AG04450 (cell line): ENCODE measurements around the gene ZNF486. TPM values are rescaled to one million over a fixed set of nuclear protein-coding genes. Genes with fewer than 3 reads are reported as not detected.

Source experiments
- CTCF ChIA-PET: fragments of 300-600, 350-600 bp; formaldehyde crosslinking; extraction: SDS; loops from one replicate; lab custom pipeline; 2022; ENCODE audit warnings: antibody characterized with exemption, inconsistent platforms; lab: Charles Lee
- POLR2A ChIA-PET: fragments of 350-600 bp; formaldehyde crosslinking; extraction: SDS; loops from one replicate; lab custom pipeline; 2021; ENCODE audit warnings: antibody characterized with exemption, inconsistent platforms; lab: Yijun Ruan, JAX
- DNase-seq: peaks from one replicate; pipeline ENCODE4 v3.0.0-alpha.2; 2011; ENCODE audit warnings: low read depth, low spot score
- H3K27ac ChIP-seq: one replicate; pipeline ENCODE4 v1.5.1; 2012; ENCODE audit warnings: low read depth, low read length, control low read depth
- H3K27me3 ChIP-seq: one replicate; pipeline ENCODE4 v1.6.0; 2012; ENCODE audit warnings: low read length; ENCODE audit not compliant: control insufficient read depth, insufficient read depth
- H3K4me3 ChIP-seq: 2 replicates; pipeline ENCODE4 v1.5.1; 2011; ENCODE audit warnings: mild to moderate bottlenecking, low read depth, low read length, control low read depth
- H3K9me3 ChIP-seq: 2 replicates; pipeline ENCODE4 v1.5.1; 2012; ENCODE audit warnings: low read length; ENCODE audit not compliant: control insufficient read depth, insufficient read depth
- polyA plus RNA-seq: library from polyadenylated mRNA; depleted of rRNA; stranded (reverse); fragments of >200 nt; gene quantifications from 2 replicates; pipeline ENCODE4 v1.2.3, GENCODE V29; 2011
- TF ChIP-seq, protein P1 (sequence below): IDR thresholded peaks from 2 replicates; pipeline ENCODE4 v1.5.1; 2011; ENCODE audit warnings: low read depth, low read length, control low read depth, inconsistent platforms

The ZNF486 gene
- polyA plus RNA-seq, 1 experiment, result 5.3 TPM

DNA sequence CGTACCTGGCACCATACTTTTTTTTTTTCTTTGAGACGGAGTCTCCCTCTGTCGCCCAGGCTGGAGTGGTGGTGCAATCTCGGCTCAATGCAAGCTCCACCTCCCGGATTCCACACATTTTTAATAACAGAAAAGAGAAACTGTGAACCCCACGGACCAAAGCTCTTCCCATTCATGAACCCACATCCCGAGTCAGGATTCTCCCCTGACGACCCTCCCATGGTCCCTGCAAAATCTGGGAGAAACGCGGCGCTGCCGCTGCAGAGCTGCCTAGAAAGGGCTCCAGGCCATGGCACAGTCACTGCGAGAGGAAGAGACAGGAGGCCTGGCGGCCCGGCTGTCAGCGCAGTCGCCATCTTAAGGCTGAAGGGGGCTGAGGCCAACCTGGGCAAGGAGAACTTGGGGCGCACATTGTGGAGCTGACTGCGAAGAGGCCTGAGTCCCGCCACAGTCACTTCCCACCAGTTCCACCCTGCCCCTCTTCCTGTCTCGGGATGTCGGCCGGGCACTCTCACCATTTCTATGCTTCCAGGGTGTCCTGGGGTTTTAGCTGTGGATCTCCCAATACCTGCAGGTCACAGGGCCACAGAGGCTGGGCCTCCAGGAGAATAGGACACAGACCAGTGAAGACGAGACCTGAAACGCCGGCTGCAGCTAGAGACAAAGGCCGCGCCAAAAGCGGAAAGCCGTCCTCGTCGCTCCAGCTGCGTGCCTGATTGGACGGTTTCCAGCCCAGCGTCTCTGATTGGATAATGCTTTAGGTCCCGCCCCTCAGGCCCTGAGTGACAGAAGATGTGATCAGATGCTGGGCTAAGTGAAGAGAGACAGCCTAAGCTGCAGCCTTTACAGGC lies 71.0 kb downstream of the ZNF486 start:
- DNase-seq, result peak; percentile 68
- Histone ChIP-seq H3K27me3 (peaks cover 2% of the 10 kb centered on the region), H3K9me3 (peaks cover 17% of the 10 kb centered on the region), H3K27ac (peak overlapping the region; percentile 39), H3K4me3 (peak overlapping the region; percentile 82)
- TF ChIP-seq, protein P1, sequence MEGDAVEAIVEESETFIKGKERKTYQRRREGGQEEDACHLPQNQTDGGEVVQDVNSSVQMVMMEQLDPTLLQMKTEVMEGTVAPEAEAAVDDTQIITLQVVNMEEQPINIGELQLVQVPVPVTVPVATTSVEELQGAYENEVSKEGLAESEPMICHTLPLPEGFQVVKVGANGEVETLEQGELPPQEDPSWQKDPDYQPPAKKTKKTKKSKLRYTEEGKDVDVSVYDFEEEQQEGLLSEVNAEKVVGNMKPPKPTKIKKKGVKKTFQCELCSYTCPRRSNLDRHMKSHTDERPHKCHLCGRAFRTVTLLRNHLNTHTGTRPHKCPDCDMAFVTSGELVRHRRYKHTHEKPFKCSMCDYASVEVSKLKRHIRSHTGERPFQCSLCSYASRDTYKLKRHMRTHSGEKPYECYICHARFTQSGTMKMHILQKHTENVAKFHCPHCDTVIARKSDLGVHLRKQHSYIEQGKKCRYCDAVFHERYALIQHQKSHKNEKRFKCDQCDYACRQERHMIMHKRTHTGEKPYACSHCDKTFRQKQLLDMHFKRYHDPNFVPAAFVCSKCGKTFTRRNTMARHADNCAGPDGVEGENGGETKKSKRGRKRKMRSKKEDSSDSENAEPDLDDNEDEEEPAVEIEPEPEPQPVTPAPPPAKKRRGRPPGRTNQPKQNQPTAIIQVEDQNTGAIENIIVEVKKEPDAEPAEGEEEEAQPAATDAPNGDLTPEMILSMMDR, result peak; percentile 20; the same call in 1 of the 2 replicates
- POLR2A ChIA-PET, result interaction anchor here (0.6 to 1.6 kb wide), 3 partner anchors 71 to 598 kb away, joined by 3 to 4 read pairs (median 3); partner anchors contain the start of genes ZNF486 and ZNF682
- CTCF ChIA-PET, result interaction anchor here (0.6 to 0.7 kb wide), 3 partner anchors 25 to 874 kb away, joined by 3 to 4 read pairs (median 3); partner anchors contain the start of gene ZNF85

DNA sequence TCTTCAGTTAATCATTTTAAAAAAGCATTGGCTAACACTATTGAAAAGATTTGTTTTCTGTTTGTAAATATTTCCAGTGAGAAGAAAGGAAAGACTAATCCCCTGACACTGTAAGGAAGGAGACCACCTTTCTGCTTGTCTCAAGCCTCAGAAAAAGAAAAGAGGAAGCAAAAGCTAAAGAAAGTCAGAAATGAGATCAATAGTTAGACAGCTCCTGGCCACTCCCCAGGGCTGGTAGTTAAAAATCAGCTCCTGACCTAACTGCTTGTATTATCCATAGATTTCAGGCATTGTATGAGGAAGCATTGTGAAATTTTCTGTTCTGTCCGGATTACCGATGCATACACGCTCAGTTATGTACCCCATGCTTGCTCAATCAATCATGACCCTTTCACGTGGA lies 76.6 kb downstream of the ZNF486 start:
- no peak overlapping the region for H3K4me3 ChIP-seq
- TF ChIP-seq, protein P1, result no peak
- ChIA-PET CTCF (no interaction called here), POLR2A (no interaction called here)
- no peak for DNase-seq
- H3K9me3 ChIP-seq, result peaks cover 12% of the 10 kb centered on the region
- H3K27me3 ChIP-seq, result peaks cover 2% of the 10 kb centered on the region
- no peak overlapping the region for H3K27ac ChIP-seq

- peaks cover 2% of the 10 kb centered on the region for H3K27me3 ChIP-seq
- H3K9me3 ChIP-seq, result peaks cover 7% of the 10 kb centered on the region
- CTCF ChIA-PET, result no interaction called here
- no peak overlapping the region for H3K4me3 ChIP-seq
- H3K27ac ChIP-seq, result no peak overlapping the region
- TF ChIP-seq, protein P1, result no peak
- POLR2A ChIA-PET, result no interaction called here
- DNase-seq, result no peak
Measured at GRCh38 chr19:20244356-20244755, 77.3 kb downstream of the ZNF486 start.

- DNase-seq, result no peak
- H3K27me3 ChIP-seq, result no peaks in the 10 kb centered on the region
- no peak overlapping the region for H3K27ac ChIP-seq
- TF ChIP-seq, protein P1, result no peak
- ChIA-PET CTCF (no interaction called here), POLR2A (no interaction called here)
- H3K9me3 ChIP-seq, result peaks cover 7% of the 10 kb centered on the region
- H3K4me3 ChIP-seq, result no peak overlapping the region
Measured at GRCh38 chr19:20245309-20245708, 78.3 kb downstream of the ZNF486 start.
